ENCODE results near the gene RELCH.

RELCH gene

GRCh38 chr18:62211325-62211828 lies 24.3 kb downstream of the RELCH start:
- H3K4me3 ChIP-seq (ENCODE audit: low read depth, low read length), result no peak overlapping the region
- no peak for DNase-seq (ENCODE audit: low read depth)
- no peak for TF ChIP-seq CTCF (IDR thresholded peaks at IDR 0.05; ENCODE audit: control insufficient read depth, extremely low read depth, insufficient read depth)

DNA sequence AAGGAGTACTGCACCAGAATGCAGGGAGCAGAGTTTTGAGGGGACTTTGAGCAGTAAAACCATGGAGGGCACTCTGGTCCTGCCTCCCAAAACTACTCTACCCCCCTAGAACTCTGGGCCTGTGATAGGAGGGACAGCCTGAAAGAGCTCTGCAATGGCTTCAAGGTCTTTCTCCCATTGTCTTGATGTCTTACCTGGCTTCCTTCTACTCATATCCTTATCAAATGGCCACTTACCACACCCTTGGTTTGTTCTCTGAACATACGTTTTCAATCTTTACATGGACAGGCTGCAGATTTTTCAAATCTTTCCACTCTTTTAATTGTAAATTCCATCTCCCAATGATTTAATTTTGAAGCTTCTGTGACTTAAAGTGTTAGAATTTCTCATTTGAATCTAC lies 27.7 kb downstream of the RELCH start:
- H3K4me3 ChIP-seq (ENCODE audit: low read depth, low read length), result no peak overlapping the region
- no peak for TF ChIP-seq CTCF (IDR thresholded peaks at IDR 0.05; ENCODE audit: control insufficient read depth, extremely low read depth, insufficient read depth)
- no peak for DNase-seq (ENCODE audit: low read depth)

GRCh38 chr18:62224229-62224628 lies 37.2 kb downstream of the RELCH start:
- H3K4me3 ChIP-seq (ENCODE audit: low read depth, low read length), result no peak overlapping the region
- no peak for TF ChIP-seq CTCF (IDR thresholded peaks at IDR 0.05; ENCODE audit: control insufficient read depth, extremely low read depth, insufficient read depth)
- no peak for DNase-seq (ENCODE audit: low read depth)

DNA sequence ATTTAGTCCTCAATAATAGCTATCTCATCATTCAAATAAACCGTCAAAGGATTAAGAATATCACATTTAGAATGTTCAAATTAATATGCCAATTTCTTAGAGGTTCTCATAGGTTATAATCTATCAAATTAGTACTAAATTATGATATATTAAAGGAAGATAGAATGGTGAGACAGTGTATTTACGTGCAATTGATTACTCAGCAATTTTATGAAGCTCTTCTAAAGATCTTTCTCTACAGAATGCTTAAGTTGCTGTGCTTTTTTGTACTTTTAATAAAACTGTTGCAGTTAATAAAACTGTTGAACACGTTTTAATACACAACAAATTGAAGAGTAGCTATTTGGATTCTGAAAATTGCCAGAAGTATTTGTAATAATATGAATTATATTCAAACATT lies 39.0 kb downstream of the RELCH start:
- H3K4me3 ChIP-seq (ENCODE audit: low read depth, low read length), result no peak overlapping the region
- no peak for DNase-seq (ENCODE audit: low read depth)
- TF ChIP-seq CTCF (IDR thresholded peaks at IDR 0.05; ENCODE audit: control insufficient read depth, extremely low read depth, insufficient read depth), result no peak

DNA sequence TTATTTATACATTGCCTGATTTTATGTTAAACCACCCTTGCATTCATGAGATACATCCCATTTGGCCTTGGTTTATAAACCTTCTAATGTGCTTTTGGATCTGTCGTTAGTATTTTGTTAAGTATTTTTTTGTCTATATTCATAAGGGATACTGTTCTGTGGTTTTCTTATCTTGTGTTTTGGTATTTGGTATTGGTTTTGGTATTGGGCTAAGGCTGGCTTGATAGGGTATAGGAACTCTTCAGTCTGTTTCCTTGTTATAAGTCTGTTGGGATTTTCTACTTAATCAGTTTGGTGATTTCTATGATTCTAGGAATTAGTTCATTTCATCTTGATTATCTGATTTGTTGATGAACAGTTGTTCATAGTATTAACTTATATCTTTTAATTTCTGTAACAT lies 49.2 kb downstream of the RELCH start:
- no peak for DNase-seq (ENCODE audit: low read depth)
- no peak for TF ChIP-seq CTCF (IDR thresholded peaks at IDR 0.05; ENCODE audit: control insufficient read depth, extremely low read depth, insufficient read depth)
- H3K4me3 ChIP-seq (ENCODE audit: low read depth, low read length), result no peak overlapping the region

- no peak overlapping the region for H3K4me3 ChIP-seq (ENCODE audit: low read depth, low read length)
- TF ChIP-seq CTCF (IDR thresholded peaks at IDR 0.05; ENCODE audit: control insufficient read depth, extremely low read depth, insufficient read depth), result no peak
- no peak for DNase-seq (ENCODE audit: low read depth)
Observed at GRCh38 chr18:62239475-62239874, 52.4 kb downstream of the RELCH start.

DNA sequence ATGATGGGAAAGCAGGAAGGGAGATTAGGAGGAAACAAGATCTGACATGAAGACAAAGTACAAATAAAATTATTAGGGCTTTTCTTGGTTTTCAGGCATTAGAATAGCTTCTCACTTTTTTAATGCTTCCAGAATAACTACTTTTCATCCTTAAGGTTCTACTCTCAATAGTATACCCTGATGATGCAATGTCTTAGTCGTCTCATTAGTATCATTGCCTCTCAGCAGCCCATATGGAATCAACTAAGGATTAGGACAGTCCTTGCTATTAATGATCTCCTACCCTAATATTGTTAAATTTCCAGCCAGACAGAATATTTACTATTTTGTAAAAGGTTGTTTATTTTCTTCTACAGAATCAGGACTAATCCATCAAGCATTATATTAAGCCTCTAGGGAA lies 55.9 kb downstream of the RELCH start:
- H3K4me3 ChIP-seq (ENCODE audit: low read depth, low read length), result no peak overlapping the region
- no peak for TF ChIP-seq CTCF (IDR thresholded peaks at IDR 0.05; ENCODE audit: control insufficient read depth, extremely low read depth, insufficient read depth)
- no peak for DNase-seq (ENCODE audit: low read depth)
